Measurements from ENCODE around the gene NABP2. TPM values are rescaled to one million over a fixed set of nuclear protein-coding genes. Genes with fewer than 3 reads are reported as not detected.

The NABP2 gene
- total and polyA plus RNA-seq, 2 of the 4 experiments (the other 2 are of a cell fraction): 29.2 to 37.4 TPM

DNA sequence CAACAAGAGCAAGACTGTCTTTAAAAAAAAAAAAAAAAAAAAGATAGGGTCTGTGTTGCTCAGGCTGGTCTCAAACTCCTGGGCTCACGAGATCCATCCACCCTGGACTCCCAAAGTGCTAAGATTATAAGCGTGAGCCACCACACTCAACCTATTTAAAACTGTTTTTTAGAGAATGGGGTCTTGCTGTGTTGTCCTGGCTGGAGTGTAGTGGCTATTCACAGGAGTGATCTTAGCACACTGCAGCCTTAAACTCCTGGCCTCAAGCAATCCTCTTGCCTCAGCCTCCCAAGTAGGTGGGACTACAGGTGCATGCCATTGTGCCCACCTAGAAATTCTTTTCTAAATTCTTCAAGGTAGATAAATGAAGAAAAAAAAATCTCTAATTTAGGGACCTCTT is 50.2 kb downstream of the NABP2 start:
- H4K91ac ChIP-seq (ENCODE audit: insufficient read depth, low read depth, low read length): no peak overlapping the region
- H3K4me3 ChIP-seq (ENCODE audit: insufficient read depth, low read depth, low read length): no peak overlapping the region
- no peak overlapping the region for H2BK5ac ChIP-seq (ENCODE audit: low read depth, low read length, poor library complexity, severe bottlenecking)
- no CpG with 5 or more reads among the region's 2 CpGs for WGBS, 2 experiments (ENCODE audit: extremely low coverage in 2 of 2, insufficient read length in 1 of 2)
- no peaks in the 10 kb centered on the region for H3K9me3 ChIP-seq (ENCODE audit: control insufficient read depth, insufficient read depth, low read length)
- H3K4me1 ChIP-seq (ENCODE audit: control insufficient read depth, insufficient read depth, low read length): no peaks in the 10 kb centered on the region
- intact Hi-C loops (cut with micrococcal nuclease) (no loop called here), in situ Hi-C loops (cut with MboI; ENCODE audit: low sequenced_read_pairs) (no loop called here), dilution Hi-C loops (cut with HindIII; ENCODE audit: low sequenced_read_pairs, unreplicated experiment) (no loop called here)
- H3K4me2 ChIP-seq (ENCODE audit: low read depth, low read length): no peak overlapping the region
- H3K23ac ChIP-seq (ENCODE audit: low read depth, low read length): no peak overlapping the region
- no peak overlapping the region for H3K56ac ChIP-seq (ENCODE audit: extremely low read depth, insufficient read depth, low read length)
- ChIA-PET CTCF (no interaction called here), POLR2A (ENCODE audit: unreplicated experiment) (no interaction called here)
- H3K4ac ChIP-seq (ENCODE audit: low read depth, low read length): no peak overlapping the region
- DNase-seq (no peak), ATAC-seq (ENCODE audit: low read depth) (no peak)
- BruUV-seq (replicated peaks): no TSS peak
- no peaks in the 10 kb centered on the region for H4K20me1 ChIP-seq (ENCODE audit: insufficient read depth, low read length)
- peaks cover 0 to 3% of the 10 kb centered on the region in 2 experiments; a peak in 2 of 4 replicates for H3K79me1 ChIP-seq (ENCODE audit: low read depth in 1 of 2, low read length in 2 of 2)
- H2AK9ac ChIP-seq (replicated peaks; ENCODE audit: low read depth, low read length, poor library complexity): no peak overlapping the region
- peaks cover 59% of the 10 kb centered on the region for H3K36me3 ChIP-seq (ENCODE audit: control insufficient read depth, insufficient read depth, low read length)
- no peak overlapping the region for H3K9ac ChIP-seq (ENCODE audit: low read depth, low read length)
- no peak overlapping the region for H2BK15ac ChIP-seq (ENCODE audit: low read depth, low read length)
- H3K14ac ChIP-seq (replicated peaks; ENCODE audit: low read depth, low read length): no peak overlapping the region
- no peak overlapping the region for H3K18ac ChIP-seq (ENCODE audit: low read depth, low read length)
- H2AFZ ChIP-seq (replicated peaks; ENCODE audit: low read length, poor library complexity): no peak overlapping the region
- no peak overlapping the region for H2BK20ac ChIP-seq (ENCODE audit: low read depth, low read length)
- no peak overlapping the region for H3K27ac ChIP-seq (ENCODE audit: insufficient read depth, low read length)
- H4K5ac ChIP-seq (ENCODE audit: low read depth, low read length): no peak overlapping the region
- TF ChIP-seq MAFK (IDR thresholded peaks at IDR 0.05; ENCODE audit: low read depth, low read length) (no peak), FOS (IDR thresholded peaks at IDR 0.05; ENCODE audit: low read depth, low read length) (no peak), MXI1 (IDR thresholded peaks at IDR 0.05; ENCODE audit: borderline replicate concordance, low read depth, low read length) (no peak), RAD21 (IDR thresholded peaks at IDR 0.05; ENCODE audit: low read length) (no peak), BHLHE40 (IDR thresholded peaks at IDR 0.05; ENCODE audit: low read depth, low read length) (no peak), NFE2L2 (IDR thresholded peaks at IDR 0.05; ENCODE audit: low read depth, low read length) (no peak), CEBPB (IDR thresholded peaks at IDR 0.05; ENCODE audit: low read depth, low read length) (no peak), MAZ (IDR thresholded peaks at IDR 0.05; ENCODE audit: borderline replicate concordance, low read depth, low read length) (no peak), SMC3 (IDR thresholded peaks at IDR 0.05; ENCODE audit: low read depth, low read length) (no peak), POLR2A (IDR thresholded peaks at IDR 0.05; ENCODE audit: low read depth, low read length) (no peak)
- TF ChIP-seq, protein P1, sequence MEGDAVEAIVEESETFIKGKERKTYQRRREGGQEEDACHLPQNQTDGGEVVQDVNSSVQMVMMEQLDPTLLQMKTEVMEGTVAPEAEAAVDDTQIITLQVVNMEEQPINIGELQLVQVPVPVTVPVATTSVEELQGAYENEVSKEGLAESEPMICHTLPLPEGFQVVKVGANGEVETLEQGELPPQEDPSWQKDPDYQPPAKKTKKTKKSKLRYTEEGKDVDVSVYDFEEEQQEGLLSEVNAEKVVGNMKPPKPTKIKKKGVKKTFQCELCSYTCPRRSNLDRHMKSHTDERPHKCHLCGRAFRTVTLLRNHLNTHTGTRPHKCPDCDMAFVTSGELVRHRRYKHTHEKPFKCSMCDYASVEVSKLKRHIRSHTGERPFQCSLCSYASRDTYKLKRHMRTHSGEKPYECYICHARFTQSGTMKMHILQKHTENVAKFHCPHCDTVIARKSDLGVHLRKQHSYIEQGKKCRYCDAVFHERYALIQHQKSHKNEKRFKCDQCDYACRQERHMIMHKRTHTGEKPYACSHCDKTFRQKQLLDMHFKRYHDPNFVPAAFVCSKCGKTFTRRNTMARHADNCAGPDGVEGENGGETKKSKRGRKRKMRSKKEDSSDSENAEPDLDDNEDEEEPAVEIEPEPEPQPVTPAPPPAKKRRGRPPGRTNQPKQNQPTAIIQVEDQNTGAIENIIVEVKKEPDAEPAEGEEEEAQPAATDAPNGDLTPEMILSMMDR (conservative IDR thresholded peaks at IDR 0.05; ENCODE audit: low read depth, low read length): no peak
- TF ChIP-seq, protein P2, sequence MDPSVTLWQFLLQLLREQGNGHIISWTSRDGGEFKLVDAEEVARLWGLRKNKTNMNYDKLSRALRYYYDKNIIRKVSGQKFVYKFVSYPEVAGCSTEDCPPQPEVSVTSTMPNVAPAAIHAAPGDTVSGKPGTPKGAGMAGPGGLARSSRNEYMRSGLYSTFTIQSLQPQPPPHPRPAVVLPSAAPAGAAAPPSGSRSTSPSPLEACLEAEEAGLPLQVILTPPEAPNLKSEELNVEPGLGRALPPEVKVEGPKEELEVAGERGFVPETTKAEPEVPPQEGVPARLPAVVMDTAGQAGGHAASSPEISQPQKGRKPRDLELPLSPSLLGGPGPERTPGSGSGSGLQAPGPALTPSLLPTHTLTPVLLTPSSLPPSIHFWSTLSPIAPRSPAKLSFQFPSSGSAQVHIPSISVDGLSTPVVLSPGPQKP (IDR thresholded peaks at IDR 0.05; ENCODE audit: borderline replicate concordance, low read depth, low read length): no peak
- H3K9me1 ChIP-seq (ENCODE audit: insufficient read depth, low read length): no peaks in the 10 kb centered on the region; the same call in 1 of the 2 replicates
- H2AK5ac ChIP-seq (ENCODE audit: low read depth, low read length): no peak overlapping the region
- no peak overlapping the region for H4K8ac ChIP-seq (ENCODE audit: low read depth in 2 of 2, low read length in 2 of 2)
- H3K27me3 ChIP-seq (ENCODE audit: control insufficient read depth, insufficient read depth, low read length): no peaks in the 10 kb centered on the region
- H2BK120ac ChIP-seq (ENCODE audit: low read depth, low read length): no peak overlapping the region
